ENCODE measurements around the gene DENND2A. TPM values are rescaled to one million over a fixed set of nuclear protein-coding genes. Genes with fewer than 3 reads are reported as not detected.
"Not testable (repeated sequence)": the region's sequence is repeated elsewhere in the genome, so short reads cannot be mapped to it uniquely, and the experiment has no call there.

DENND2A gene, protein sequence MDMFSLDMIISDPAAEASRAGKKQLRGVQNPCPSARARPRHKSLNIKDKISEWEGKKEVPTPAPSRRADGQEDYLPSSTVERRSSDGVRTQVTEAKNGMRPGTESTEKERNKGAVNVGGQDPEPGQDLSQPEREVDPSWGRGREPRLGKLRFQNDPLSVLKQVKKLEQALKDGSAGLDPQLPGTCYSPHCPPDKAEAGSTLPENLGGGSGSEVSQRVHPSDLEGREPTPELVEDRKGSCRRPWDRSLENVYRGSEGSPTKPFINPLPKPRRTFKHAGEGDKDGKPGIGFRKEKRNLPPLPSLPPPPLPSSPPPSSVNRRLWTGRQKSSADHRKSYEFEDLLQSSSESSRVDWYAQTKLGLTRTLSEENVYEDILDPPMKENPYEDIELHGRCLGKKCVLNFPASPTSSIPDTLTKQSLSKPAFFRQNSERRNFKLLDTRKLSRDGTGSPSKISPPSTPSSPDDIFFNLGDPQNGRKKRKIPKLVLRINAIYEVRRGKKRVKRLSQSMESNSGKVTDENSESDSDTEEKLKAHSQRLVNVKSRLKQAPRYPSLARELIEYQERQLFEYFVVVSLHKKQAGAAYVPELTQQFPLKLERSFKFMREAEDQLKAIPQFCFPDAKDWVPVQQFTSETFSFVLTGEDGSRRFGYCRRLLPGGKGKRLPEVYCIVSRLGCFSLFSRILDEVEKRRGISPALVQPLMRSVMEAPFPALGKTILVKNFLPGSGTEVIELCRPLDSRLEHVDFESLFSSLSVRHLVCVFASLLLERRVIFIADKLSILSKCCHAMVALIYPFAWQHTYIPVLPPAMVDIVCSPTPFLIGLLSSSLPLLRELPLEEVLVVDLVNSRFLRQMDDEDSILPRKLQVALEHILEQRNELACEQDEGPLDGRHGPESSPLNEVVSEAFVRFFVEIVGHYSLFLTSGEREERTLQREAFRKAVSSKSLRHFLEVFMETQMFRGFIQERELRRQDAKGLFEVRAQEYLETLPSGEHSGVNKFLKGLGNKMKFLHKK
- total RNA-seq = 25.7 TPM

DNA sequence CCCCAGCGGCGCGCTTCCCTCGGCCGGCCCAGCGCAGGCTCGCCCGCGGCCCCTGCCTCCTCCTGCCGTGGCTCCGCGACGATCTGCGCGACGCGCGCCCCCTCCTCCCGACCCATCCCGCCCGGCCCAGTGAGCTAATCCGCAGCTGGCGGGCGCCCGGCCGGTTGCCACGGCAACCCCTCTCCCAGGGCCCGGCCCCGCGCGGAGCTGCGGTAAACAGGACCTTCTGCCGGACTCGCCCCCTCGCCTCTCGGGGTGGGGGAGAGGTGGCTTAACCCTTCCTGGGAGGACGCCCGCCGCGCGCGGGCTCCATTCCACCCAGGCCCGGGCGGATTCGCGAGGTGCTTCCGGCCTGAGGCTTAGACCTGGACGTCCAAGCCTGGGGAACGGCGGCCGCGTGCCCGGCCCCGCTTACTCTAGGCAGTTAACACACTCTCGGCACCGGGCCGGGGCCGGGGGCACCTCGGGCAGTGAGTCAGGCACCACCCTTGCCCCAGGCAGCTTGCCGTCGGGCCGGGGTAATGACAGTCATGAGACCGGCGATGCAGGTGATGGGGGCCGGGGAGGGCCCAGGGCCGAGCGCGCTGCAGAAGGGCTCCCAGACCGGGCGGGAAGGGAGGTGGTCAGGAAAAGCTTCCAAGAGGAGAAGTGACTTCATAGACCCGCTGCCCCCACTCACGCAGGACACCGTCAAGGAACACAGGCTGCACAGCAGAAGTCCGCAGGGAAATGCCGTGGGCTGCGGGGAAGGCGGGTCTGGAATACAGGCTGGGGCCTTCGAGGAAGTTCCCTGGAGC is at the start of gene DENND2A:
Gene DENND2A, minus strand, starts transcription at position 87 of the 797 bp plus-strand sequence. CDS start 38,416 bp downstream, outside the sequence.
- DNase-seq (ENCODE audit: low spot score in 2 of 2) (peak; percentile 85 to 87), FAIRE-seq (no peak)

DNA sequence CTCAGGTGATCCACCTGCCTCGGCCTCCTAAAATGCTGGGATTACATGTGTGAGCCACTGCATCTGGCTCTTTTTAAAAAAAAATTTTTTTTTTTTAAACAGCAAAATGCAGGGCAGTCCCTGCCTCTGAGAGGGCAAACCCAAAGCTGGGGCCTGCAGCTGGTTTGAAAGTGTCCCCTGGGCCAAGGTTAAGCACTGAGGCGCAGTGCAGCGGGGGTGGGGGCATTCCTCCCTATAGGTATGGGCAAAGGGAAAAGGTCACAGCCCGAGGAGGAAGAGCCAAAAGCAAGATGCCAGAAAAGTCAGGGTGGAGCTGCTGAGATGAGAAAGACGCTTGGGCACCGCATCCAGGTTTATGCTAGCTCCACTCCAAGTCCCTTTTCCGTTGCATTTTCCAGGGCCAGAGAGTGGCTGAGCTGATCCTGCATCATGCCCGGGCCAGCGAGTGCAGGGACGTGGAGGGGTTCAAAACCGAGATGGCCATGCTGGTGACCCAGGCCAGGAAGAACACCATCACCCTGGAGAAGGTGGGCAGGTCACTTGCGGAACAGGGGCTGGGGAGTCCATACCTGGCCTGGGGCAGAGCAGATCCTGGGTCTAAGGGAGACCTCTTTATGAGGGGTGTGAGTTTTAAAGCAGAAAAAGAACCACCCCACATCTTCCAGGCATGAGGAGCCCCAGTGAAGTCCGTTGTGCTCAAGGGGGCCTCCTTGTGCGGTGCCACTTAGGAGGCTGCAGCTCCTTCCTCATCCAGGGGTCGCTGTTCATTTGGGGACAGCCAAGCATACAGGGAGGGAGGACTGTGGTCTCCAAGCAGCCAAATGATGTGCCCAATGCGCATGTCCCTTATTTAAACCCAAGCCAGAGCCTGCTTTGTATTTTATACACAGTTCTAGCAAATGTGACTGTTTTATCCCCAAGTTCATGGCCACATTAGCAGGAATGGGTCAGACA is 48.9 kb upstream of the DENND2A start:
- DNase-seq (ENCODE audit: low spot score in 2 of 2) (no peak), FAIRE-seq (no peak)

DNA sequence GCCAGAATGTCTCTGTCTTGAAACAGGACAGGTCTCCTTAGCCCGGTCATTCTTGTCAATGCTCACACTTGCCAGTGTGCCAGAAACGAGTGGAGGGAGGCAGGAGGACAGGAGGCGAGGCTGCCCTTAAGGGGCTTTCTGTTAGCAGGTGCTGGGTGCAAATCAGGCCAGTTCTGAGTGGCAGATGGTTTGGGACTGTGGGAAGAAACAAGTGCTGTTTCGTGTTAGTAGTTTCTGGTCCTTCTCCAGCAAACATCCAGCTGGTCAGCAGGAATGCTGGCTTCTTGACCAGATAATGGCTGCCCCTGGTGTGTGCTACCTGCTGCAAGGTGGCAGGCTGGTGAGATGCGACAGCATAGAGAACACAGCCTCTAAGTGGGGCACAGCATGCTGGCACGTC is 47.7 kb upstream of the DENND2A start:
- DNase-seq (ENCODE audit: low spot score in 2 of 2) = no peak
- no peak for FAIRE-seq

DNA sequence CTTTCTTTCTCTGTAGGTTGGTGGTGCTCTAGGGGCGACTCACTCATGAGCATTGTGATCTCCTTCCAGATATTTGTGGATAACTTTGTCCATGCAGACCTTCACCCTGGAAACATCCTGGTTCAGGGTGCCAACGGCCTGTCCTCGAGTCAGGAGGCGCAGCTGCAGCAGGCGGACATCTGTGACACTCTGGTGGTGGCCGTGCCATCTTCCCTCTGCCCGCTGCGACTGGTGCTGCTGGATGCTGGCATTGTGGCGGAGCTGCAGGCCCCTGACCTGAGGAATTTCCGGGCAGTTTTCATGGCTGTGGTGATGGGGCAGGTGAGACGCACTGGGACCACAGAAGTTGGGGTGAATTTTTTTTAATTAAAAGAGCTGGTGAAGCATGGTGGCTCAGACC is 46.3 kb upstream of the DENND2A start:
- DNase-seq (ENCODE audit: low spot score in 2 of 2) (no peak), FAIRE-seq (no peak)

DNA sequence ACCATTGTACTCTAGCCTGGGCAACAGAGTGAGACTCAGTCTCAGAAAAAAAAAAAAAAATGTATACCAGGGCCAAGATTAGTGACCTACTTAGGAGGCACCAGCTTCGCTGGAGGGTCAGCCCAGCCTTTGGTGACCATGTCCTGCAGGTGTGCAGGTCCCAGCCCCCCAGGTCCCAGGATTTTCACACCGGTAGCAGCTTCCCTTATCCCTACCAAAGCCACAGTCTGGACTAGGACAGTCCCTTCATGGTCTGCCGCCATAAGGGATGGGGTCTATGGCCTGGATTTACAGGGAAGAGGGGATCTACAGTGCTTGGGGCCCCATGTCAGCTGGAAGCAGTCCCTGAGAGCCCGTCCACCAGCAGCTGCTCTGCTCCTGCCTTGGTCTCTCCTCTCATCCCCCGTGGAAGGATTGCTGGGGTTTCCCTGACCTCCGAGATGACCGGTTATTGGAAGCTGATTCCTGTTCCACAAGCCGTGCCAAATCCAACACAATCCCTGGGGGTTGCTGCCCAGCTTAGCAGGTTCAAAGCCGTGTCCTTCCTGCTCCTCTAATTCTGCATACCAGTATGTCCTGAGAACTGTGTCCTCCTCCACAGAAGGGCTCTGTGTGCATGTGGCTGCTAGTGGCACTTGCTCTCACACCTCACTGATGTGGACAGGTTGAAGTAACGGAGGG is 44.9 kb upstream of the DENND2A start:
- DNase-seq (ENCODE audit: low spot score in 2 of 2) = no peak
- FAIRE-seq = no peak

DNA sequence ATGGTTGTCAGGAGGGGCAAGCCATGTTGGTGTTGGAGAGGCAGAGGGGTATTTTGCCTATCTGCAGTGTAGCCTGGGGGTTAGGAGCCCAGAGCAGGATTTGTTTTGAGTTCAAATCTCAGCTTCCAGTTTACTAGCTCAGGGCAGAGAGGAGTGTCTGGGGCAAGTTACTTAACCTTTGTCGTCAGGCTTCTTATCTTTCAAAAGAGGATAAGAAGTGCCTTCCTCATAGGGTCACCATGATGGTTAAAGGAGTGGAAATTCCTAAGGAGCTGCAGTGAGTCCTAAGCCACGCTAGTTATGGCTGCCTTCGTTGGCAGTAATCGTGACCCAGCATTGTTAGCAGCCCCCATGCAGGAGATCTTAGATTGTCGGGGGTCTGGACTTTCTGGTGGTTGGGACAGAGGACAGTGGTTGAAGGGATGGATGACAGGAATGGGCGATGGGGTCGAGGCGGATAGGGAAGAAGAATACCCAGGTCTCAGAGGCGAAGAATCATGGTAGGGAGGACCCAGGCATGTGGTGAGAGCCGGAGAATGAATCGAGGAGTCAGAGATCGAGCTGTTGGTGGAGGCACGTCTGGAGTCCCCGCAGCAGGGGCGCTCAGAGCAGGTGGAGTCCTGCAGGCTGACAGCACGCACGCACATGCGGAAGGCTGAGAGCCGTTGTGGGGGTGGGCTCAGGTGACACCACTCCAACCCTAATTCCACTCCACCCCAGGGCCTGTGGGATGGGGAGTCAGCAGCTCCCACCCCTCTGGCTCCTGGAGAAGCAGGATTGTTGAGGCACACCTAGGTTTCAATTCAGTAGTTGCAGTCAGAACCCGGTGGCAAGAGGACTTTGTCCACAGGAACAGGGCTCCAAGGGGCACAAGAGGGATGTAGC is 43.7 kb upstream of the DENND2A start:
- DNase-seq (ENCODE audit: low spot score in 2 of 2) (no peak), FAIRE-seq (no peak)

DNA sequence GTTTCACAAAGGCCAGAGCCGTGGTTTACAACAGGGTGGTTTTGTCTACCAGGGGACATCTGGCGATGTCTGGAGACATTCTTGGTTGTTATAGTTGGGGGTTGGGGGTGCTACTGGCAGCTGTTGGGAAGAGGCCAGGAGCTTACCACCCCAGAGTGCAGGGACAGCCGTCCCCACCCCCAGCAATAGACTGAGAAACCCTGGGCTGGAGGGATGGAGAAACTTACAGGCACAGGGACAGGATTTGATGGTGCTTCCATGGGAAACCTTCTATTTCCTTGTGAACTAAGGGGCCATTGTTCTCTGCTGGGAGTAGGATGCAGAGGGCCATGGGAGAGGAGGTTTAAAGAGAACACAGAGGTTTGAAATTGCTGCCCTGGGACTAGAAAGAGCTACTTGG is 43.0 kb upstream of the DENND2A start:
- DNase-seq (ENCODE audit: low spot score in 2 of 2) = no peak
- FAIRE-seq = no peak

DNA sequence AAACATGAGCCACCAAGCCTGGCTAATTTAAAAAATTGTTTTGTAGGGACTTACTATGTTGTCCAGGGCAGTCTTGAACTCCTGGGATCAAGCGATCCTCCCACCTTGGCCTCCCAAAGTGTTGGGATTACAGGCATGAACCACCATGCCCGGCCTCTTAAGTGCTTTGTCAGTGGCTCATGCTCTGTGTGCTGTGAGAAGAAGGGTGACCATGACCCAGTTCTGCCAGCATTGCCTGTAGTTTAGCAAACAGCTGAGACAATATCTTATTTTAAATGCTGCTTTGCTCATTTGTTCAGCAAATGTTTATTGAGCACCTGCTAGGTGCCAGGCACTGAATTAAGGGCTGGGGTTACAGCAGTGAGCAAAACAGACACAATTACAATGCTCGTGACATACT is 41.2 kb upstream of the DENND2A start:
- FAIRE-seq = no peak

DNA sequence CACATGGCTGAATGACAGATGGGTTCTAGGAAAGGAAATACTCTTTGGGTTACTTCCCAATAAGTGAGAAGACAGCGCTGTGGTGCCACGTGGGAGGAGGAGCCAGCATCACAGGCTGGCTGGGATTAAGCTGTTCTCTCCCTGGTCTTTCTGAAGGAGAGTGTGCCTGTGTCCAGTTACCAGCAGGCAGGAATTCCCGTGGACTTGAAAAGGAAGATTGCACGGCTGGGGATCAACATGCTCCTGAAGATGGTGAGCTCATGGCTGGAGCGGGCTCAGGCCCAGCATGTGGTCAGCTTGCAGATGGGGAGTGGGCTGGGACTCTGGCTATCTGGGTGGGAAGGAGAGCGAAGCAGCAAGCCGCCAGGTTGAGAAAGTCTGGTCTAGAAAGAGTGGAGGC is 40.3 kb upstream of the DENND2A start:
- no peak for DNase-seq (ENCODE audit: low spot score in 2 of 2)
- no peak for FAIRE-seq

More for the DNA sequence above, 41.2 kb upstream of the DENND2A start:
- DNase-seq (ENCODE audit: low spot score in 2 of 2) = no peak

DNA sequence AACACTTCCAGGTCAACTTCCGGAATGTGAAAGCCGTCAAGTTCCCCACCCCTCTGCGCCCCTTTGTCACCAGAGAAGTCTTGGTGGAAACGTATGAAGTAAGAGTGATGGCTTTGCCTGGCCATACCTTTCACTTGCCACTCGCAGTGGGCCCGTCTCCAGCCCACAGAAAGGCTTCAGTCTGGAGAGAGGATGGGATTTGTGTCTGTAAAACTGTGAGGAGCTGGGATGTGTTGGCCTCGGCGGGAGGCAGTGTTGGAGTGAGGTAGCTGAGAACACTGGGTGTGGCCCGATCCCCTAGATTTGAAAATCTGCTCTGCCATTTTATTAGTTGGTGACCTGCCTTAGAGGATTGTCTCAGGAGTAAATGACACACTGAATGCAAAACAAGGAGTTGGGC is 38.6 kb upstream of the DENND2A start:
- FAIRE-seq = no peak
- no peak for DNase-seq (ENCODE audit: low spot score in 2 of 2)

DNA sequence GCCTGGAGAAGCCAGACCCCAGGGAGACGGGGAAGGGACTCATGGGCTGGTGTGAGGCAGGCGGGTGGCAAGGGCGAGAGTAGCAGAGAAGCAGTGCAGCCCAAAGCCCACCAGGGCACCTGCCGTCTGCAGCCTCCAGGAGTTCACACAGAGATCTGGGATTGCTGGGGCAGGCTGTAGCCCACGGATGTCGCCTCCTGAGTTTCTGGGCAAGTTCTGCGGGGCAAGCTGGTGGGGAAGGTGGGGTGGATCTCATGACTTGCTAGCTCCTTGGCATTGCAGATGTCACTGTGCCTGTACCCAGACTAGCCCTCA is 38.2 kb upstream of the DENND2A start:
- FAIRE-seq = no peak
- no peak for DNase-seq (ENCODE audit: low spot score in 2 of 2)

DNA sequence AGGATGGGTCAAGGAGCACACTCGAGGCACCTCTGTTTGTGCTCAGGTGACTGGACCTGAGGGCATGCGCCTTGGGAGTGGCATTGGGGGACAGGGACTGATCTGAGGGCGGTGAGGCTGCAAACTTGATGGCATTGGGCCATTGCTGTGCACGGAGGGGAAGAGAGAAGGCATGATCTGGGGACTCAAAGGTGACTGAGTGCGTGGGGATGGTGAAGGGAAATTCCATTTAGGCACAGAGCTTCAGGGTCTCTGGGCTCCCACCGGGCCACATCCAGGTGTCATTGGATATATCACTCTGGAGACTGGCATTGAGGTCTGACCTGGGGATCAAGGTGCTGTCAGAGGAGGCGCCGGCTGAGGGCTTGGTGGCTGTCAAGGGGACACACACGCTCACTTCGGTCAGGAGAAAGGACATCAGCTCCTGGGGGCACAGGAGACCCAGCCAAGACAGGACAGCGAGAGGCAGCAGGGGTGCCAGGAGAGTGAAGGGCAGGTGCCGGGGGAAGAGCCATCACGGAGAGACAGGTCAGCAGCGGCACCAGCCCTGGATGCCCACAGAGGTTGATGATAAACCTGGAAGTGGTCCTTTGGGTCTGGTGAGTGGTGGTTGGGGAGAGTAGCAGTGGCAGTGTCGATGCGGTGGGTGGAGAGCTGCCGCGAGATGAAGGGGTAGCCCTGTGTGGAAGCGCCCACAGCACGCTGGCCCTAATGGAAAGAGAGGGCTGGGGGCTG is 37.6 kb upstream of the DENND2A start:
- FAIRE-seq (no peak), DNase-seq (ENCODE audit: low spot score in 2 of 2) (no peak)

DNA sequence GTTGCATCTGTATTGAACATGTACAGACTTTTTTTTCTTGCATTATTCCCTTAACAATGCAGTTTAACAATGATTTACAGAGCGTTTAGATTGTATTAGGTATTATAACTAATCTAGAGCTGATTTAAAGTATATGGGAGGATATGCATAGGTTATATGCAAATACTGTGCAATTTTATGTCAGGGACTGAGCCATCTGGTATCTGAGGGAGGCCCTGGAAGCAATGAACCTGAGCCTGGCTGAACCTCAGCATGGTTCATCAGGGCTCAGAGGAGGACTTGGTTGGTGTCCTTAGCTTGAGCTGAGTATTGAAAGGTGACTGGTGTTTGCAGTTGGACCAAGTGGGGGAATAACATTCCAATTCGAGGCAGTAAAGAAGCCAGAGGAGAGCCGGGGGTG is 36.9 kb upstream of the DENND2A start:
- FAIRE-seq = no peak
- no peak for DNase-seq (ENCODE audit: low spot score in 2 of 2)

DNA sequence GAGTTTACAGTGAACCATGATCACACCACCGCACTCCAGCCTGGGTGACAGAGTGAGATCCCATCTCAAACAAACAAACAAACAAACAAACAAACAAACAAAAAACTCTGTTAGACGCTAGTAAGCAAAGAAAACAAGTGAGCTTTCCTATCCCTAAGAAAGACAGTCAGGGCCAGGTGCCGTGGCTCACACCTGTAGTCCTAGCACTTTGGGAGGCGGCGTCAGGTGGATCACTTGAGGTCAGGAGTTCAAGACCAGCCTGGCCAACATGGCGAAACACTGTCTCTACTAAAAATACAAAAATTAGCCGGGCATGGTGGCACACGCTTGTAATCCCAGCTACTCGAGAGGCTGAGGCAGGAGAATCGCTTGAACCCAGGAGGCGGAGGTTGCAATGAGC is 36.3 kb upstream of the DENND2A start:
- DNase-seq (ENCODE audit: low spot score in 2 of 2); FAIRE-seq: not testable (repeated sequence)

DNA sequence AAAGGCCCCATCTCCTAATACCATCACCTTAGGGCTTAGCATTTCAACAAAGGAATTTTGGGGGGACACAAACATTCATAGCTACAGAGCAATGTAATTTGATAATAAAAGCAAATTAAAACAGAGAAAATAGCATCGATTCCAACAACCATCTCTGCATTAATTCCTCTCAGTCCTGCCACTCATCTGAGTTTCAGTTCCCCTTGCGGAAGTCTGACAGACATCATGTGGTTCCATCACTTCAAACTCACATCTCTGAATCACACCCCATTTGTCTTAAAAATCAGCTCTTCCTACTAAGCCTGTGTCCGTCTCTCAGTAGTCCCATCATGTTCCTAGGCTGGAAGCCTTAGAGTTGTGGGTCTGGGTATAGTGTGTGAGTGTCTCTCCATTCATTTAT is 35.7 kb upstream of the DENND2A start:
- DNase-seq (ENCODE audit: low spot score in 2 of 2) = no peak
- no peak for FAIRE-seq

DNA sequence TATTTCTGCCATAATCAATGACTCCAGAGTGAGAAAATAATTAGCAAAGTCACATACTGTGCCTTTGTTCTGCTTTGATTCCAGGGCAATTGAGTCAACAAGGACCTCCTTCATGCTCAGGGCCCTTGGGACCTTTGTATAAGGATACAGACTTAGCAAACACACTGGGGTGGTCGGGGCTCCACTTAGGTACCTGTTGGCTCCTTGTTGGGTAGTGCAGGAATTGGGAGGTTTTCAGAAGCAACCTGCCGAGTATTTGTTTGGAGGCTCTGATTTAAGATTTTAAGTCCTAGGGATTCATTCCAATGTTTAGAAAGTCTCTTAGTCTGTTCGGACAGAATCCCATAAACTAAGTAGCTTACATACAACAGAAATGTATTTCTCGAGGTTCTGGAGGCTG is 35.1 kb upstream of the DENND2A start:
- no peak for DNase-seq (ENCODE audit: low spot score in 2 of 2)

More for the DNA sequence above, 35.1 kb upstream of the DENND2A start:
- FAIRE-seq = no peak
